ENCODE data around the gene TAF1C. TPM values are rescaled to one million over a fixed set of nuclear protein-coding genes. Genes with fewer than 3 reads are reported as not detected.
A peak's percentile ranks its signal among the peaks of the same experiment; 100 is the strongest.

TAF1C gene
- total and polyA plus RNA-seq, 9 of the 15 experiments (the other 6 are each of a cell fraction or from before 2014, with no cell fraction given): 1.5 to 74.8 (median 21.0) TPM

DNA sequence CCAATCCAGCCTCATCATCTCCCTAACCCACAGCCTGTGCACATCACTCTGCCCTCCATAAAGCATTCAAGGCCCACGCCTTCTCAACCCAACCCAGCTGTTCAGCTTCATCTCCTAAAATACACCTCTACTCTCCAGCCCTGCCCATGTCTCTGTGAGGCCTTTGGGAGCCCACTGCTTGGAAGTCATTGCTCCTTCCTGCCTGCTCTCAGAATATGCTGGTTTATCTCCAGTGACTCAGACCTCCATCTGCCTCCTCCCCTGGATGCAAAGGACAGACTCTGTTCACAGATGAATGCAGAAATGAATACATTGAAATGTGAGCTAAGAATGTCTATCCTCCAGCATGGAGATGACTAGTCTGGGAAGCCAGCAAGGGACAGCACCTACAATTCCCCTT is 34.0 kb upstream of the TAF1C start:
- Histone ChIP-seq H3K9ac (ENCODE audit: insufficient read depth in 1 of 2, low read depth in 2 of 2, low read length in 2 of 2) (no peak overlapping the region), H3K36me3 (ENCODE audit: control insufficient read depth, insufficient read depth, low read length) (no peaks in the 10 kb centered on the region), H3K9me3 (replicated peaks; ENCODE audit: control insufficient read depth, insufficient read depth, low read depth, low read length) (no peaks in the 10 kb centered on the region), H4K20me1 (replicated peaks; ENCODE audit: control insufficient read depth, insufficient read depth, low read length) (peaks cover 8% of the 10 kb centered on the region; the same call in 1 of the 2 replicates), H3K4me2 (ENCODE audit: insufficient read depth, low read length) (no peak overlapping the region), H3K9me1 (ENCODE audit: control insufficient read depth, insufficient read depth, low read length) (no peaks in the 10 kb centered on the region), H2AFZ (ENCODE audit: low read depth, low read length) (no peak overlapping the region), H3K27me3 (ENCODE audit: control insufficient read depth in 2 of 2, insufficient read depth in 2 of 2, low read length in 2 of 2) (peaks cover 76 to 93% of the 10 kb centered on the region in 2 experiments), H3K4me3 (no peak overlapping the region), H3K4me1 (replicated peaks in 1 of 2; ENCODE audit: control insufficient read depth in 2 of 2, insufficient read depth in 2 of 2, low read length in 2 of 2) (peaks cover 0 to 6% of the 10 kb centered on the region in 2 experiments; a peak in 1 of 5 replicates), H3K27ac (ENCODE audit: extremely low read depth, low read depth, low read length) (no peak overlapping the region), H3K79me2 (ENCODE audit: control insufficient read depth, insufficient read depth, low read length) (no peaks in the 10 kb centered on the region)
- in situ Hi-C loops (cut with MboI) (no loop called here), intact Hi-C loops (cut with micrococcal nuclease) (no loop called here)
- DNase-seq (ENCODE audit: extremely low read depth in 1 of 4, low spot score in 3 of 4) (no peak), ATAC-seq (no peak), FAIRE-seq (no peak)
- WGBS (ENCODE audit: insufficient coverage, low coverage, missing lambda C conversion rate): 8% methylated on average over 1 of the region's 1 CpG
- TF ChIP-seq TRIM28 (IDR thresholded peaks at IDR 0.05) (no peak), JUND (IDR thresholded peaks at IDR 0.05; ENCODE audit: borderline replicate concordance, low read depth, low read length) (peak; percentile 18; the same call in 1 of the 2 replicates), JUND (tag; IDR thresholded peaks at IDR 0.05; ENCODE audit: borderline replicate concordance, low read depth, low read length) (no peak), FOSL1 (tag; conservative IDR thresholded peaks at IDR 0.05) (peak; percentile 34; the same call in 1 of the 2 replicates), ZNF174 (CRISPR knock-in tag; IDR thresholded peaks at IDR 0.05) (no peak), TBL1XR1 (IDR thresholded peaks at IDR 0.05; ENCODE audit: low read length in 2 of 2) (no peak), SAFB (IDR thresholded peaks at IDR 0.05; ENCODE audit: borderline replicate concordance, low read depth, low read length) (no peak), ZKSCAN8 (CRISPR knock-in tag; IDR thresholded peaks at IDR 0.05) (no peak), ATF2 (CRISPR knock-in tag; IDR thresholded peaks at IDR 0.05) (no peak)
- POLR2A ChIA-PET: interaction anchor here (0.8 to 1.3 kb wide), 4 partner anchors 9 to 150 kb away, joined by 3 to 5 read pairs (median 4); partner anchors contain the start of gene KCNG4
- CTCF ChIA-PET (ENCODE audit: low intra/inter-chr PET ratio): no interaction called here
- BruUV-seq (replicated peaks): no TSS peak
